CD4-positive, alpha-beta T cell treated with Interleukin-1 beta for 1 hour (primary cell): ENCODE results near the gene DPP10.
"Not testable (repeated sequence)": the region's sequence is repeated elsewhere in the genome, so short reads cannot be mapped to it uniquely, and the experiment has no call there.

Source experiments
- DNase-seq, 2 donors: peaks; one replicate each; pipeline ENCODE4 v3.0.0-alpha.2; 2020 to 2022

The DPP10 gene

DNA sequence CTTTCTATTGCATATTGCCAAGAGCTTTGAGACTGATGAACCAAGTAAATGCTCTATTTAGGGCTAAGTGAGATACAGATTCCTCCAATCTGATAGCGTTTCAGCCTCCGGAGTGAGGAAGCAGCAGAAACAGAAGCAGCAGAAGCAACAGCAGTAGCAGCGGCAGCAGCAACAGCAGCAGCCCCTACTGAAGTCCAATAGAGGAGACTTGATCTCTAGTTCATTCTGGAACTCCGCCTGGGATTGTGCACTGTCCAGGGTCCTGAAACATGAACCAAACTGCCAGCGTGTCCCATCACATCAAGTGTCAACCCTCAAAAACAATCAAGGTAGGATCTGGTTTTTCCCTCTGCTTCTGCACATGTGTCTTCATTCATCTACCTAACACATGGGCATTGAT, at the start of gene DPP10:
Gene DPP10 (plus strand): TSS at position 132 of the 400 bp plus-strand sequence.
- no peak for DNase-seq

DNA sequence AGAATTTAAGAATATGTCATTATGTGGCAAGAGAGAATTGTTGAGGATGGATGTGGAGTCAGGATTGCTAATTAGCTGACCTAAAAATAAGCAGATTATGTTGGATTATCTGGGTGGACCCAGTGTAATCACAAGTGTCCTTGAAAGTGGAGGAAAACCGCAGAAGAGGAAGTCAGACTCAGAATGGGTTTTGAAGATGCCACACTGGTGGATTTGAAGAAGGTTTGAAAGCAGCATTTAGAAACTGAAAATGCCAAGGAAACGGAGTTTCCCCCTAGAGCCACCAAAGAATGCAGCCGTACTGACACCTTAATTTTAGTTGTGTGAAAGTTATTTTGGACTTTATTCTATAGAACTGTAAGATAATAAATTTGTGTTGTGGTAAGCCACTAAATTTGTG, 41.6 kb upstream of the DPP10 start:
- DNase-seq = no peak

GRCh38 chr2:114405247-114406116, 37.0 kb upstream of the DPP10 start:
- no peak for DNase-seq

- DNase-seq = no peak
These were observed 36.1 kb upstream of the DPP10 start for GRCh38 chr2:114406347-114406746.

DNA sequence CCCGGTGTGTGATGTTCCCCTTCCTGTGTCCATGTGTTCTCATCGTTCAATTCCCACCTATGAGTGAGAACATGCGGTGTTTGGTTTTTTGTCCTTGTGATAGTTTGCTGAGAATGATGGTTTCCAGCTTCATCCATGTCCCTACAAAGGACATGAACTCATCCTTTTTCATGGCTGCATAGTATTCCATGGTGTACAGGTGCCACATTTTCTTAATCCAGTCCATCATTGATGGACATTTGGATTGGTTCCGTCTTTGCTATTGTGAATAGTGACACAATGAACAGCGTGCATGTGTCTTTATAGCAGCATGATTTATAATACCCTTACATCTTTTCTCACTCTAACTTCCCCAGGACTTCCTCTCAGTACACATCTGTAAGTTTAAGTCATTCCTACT, 35.1 kb upstream of the DPP10 start:
- DNase-seq = not testable (repeated sequence)

DNA sequence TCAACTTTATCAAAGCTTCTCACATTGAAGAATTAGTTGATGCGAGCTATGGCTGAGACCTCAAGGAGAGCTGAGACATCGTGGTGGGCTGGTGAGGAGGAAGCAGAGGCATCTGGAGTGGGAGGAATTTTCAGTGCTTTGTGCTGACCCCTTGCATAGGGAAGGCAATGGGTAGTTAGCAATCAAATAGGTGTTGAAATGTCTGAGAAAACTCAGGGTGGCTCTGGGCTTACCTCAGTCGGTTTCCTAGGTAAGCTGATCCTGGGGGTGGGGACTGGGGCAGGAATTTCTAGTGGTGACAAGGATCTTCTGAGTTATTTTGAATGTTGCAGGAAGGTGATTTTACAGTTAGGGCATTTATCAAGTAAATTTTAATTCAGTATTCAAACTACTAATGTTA, 20.7 kb upstream of the DPP10 start:
- no peak for DNase-seq

- DNase-seq = no peak
These were observed 17.7 kb upstream of the DPP10 start for GRCh38 chr2:114424699-114425098.

DNA sequence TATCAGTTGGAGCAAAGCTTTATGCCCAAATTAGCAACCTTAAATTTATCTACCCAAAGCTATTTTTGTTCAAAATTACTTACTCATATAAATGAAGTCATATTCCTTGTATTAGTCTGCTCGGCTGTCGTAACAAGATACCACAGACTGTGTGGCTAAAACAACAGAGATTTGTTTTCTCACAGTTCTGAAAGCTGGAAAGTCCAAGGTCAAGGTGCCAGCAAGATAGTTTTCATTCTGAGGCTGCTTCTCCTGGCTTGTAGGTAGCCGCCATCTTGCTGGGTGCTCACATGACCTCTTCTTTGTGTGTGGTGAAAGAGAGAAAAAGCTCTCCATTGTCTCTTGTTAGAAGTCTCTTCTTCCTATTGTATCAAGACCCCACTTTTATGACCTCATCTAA, 15.7 kb upstream of the DPP10 start:
- DNase-seq = no peak

GRCh38 chr2:114436329-114436728, 6.1 kb upstream of the DPP10 start:
- no peak for DNase-seq

DNA sequence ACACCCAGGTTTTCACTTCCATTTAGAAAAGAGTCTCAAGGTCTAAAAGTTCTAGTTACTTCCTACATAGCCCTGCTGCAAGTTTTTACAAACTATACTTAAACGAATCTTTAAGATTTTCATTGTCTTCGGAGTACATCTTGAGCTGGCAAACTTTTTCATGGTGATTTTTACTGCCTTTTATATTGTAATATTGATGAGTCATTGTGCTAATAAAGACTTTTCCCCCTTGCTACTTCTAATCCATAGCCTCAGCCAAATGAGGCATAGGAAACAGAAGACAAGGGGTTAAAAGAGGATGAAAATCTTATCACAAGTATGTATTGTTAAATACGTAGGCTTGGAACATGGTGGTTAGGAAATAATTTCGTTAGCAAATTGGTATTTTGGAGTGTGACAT, 4.1 kb downstream of the DPP10 start:
- DNase-seq = no peak

DNA sequence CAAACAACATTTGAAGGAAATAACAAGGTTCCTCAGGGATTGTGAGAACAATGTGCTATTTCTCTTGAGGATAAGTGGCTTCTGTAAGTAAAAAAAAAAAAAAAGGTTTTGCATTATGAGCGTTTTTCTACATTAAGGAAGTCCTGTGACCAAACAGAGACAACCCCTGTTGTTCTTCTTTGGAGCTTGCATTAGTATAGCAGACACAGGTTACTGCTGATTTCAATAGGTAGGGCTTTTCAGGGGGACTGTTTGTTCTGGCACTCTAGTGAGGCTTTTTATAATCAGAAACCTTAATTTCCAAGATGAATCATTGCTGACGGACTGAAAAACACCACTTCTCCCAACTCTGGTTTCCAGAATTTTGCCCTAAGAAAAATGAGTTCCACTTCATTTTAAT, 8.2 kb downstream of the DPP10 start:
- no peak for DNase-seq

DNA sequence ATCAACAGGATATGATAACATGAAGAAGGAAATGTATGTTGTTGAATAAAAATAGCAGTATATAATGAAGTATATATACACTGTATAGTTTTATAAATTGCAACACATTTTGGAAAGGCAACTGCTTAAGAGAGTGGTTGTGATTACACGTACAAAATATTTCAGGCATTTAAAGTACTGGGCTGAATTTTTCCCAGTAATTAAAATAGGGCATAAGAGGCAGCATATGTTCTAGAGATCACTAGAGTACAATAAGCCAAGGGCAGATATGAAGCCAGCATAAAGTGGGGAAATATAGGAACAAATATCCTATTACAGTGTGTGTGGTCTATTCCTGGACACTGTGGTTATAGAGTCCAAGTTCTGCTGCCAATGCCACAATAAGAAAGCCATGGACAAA, 14.1 kb downstream of the DPP10 start:
- no peak for DNase-seq

DNA sequence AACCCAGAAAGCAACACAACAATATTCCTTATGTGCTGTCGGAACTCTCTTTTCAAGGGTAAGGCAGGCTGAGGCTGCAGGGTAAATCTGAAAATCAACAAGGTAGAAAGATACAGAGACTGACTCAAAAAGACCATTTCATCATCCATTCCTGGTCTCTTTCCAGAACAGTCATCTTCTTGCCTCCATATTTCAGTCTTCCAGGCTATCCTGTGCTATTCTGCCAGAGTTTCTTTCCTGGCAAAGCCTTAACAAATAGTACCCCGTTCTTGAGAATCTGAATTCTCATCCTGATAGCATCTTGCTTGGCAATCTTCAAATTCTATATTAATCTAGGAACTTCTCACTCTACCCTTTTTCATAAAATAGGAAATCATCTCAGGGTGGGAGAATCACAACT, 15.5 kb downstream of the DPP10 start:
- no peak for DNase-seq

DNA sequence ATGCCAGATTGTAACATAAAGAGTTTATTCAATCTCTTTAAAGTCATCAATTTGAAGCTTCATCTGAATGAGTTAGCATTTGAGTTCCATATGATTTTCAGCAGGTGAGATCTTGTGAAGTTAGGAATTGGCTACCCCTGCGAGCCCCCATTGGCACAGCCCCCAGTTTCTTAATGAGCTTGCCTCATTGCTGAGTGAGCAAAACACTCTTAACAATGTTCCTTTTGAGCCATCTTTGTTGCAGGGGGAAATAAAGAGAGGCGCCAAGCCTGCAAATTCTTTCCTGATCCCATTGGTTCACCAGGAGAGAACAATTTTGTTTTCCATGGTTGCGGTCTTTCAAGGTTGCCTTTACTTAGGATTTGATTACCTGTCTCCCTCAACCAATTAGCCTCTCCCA, 18.7 kb downstream of the DPP10 start:
- no peak for DNase-seq

GRCh38 chr2:114464961-114465706, 22.7 kb downstream of the DPP10 start:
- no peak for DNase-seq

- DNase-seq = no peak
These were observed 25.9 kb downstream of the DPP10 start for GRCh38 chr2:114468343-114468742.

DNA sequence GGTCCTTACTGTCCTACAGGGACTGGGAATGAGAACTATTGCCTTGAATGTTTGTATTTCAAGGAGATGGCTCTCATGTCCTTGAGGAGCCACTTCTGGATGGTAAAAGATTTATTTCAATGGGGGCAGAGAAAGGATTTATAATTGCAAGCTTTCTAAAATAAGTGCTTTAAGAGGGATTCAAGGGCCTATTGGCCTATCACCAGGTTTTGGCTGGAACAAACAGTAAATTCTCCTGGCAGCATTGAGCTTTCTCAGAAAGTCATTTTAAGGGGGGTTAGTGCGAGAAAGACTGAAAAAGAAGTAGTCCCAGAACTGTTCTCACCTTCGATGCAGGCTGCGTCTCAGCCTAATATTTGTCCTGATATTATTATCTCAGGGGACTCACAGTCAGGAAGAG, 29.8 kb downstream of the DPP10 start:
- DNase-seq = no peak

- DNase-seq = no peak
These were observed 30.3 kb downstream of the DPP10 start for GRCh38 chr2:114472726-114473125.

DNA sequence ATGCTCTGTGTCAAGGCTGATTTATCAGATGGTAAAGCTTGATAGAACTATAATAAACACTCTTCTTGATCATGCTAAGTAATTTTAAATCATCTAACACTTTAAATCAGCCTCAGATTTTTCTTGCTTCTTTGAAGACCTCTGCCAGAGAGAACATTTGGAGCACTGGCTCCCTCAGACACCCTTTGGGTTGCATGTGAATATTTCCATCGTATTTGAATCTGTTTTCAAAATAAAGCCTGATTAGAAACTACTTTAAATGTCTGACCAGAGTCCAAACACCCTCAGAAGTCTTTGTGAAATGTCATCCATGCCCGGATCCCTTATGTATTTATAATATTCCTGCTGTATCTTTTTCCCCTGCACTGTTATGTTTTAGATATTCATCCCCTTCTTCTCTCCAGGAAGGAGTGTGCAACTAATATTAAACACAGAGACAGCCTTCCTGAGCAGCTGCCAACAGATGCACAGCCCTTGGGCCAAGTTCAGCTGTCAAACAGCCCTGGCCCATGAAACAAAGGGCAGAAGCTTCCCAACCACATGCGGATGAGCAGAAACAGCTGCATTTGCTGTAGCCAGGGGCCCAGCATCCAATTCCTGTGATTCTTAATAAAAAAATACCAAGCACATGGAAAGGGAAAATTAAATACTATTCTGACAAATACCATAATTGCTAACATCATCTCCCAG, 46.5 kb downstream of the DPP10 start:
- DNase-seq = no peak

DNA sequence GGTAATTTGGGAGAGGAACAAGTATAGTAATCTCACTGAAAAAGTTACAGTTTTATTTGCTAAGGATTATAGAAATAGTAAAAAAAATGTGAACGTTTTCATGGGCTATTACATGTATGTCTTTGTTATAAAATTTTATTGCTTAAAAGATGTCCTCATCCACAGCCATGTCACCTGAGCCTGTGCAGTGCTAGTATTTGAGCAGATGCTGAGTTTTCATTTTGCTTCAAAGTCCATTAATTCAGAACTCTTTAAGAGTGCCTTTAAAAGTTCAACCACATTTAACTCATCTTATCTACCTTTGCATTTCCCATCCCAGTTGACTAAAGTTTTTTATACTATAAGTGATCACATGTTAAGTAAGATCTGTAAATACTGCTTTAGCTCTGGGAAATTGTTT, 52.6 kb downstream of the DPP10 start:
- no peak for DNase-seq

GRCh38 chr2:114496959-114497358, 54.5 kb downstream of the DPP10 start:
- DNase-seq = no peak

GRCh38 chr2:114499101-114499500, 56.7 kb downstream of the DPP10 start:
- no peak for DNase-seq

GRCh38 chr2:114507744-114508143, 65.3 kb downstream of the DPP10 start:
- no peak for DNase-seq

- no peak for DNase-seq
These were observed 73.4 kb downstream of the DPP10 start for GRCh38 chr2:114515882-114516281.
